HG02943 (cell line): ENCODE results near the gene ZNF638.

Source experiments
- ATAC-seq: cut with Tn5 transposase; IDR thresholded peaks from one replicate; pipeline ENCODE4 v1.9.1; 2021; ENCODE audit warnings: mild to moderate bottlenecking, low read depth, moderate library complexity; ENCODE audit not compliant: unreplicated experiment

The ZNF638 gene

DNA sequence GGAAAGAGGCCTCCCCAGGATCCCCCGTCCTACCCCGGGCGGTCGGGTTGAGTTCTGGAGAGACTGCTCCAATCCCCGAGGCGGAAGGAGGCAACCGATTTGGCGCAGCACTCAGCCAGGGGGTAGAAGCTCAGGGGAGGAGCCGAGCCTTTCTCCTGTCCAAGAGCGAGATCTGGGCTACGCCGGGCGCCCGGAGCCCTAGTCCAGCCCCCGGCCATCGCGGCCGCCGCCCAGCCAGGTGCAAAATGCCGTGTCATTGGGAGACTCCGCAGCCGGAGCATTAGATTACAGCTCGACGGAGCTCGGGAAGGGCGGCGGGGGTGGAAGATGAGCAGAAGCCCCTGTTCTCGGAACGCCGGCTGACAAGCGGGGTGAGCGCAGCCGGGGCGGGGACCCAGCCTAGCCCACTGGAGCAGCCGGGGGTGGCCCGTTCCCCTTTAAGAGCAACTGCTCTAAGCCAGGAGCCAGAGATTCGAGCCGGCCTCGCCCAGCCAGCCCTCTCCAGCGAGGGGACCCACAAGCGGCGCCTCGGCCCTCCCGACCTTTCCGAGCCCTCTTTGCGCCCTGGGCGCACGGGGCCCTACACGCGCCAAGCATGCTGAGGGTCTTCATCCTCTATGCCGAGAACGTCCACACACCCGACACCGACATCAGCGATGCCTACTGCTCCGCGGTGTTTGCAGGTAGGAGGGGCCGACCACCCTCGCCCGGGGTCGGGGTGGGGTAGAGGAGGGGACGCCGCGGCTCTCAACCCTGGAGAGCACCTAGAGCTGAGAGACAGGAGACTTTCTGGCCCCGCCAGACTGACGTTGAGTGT, 122.0 kb downstream of the ZNF638 start, which contains the start of gene DYSF:
Gene DYSF (plus strand): TSS at position 158 of the 817 bp plus-strand sequence.
- no peak for ATAC-seq

DNA sequence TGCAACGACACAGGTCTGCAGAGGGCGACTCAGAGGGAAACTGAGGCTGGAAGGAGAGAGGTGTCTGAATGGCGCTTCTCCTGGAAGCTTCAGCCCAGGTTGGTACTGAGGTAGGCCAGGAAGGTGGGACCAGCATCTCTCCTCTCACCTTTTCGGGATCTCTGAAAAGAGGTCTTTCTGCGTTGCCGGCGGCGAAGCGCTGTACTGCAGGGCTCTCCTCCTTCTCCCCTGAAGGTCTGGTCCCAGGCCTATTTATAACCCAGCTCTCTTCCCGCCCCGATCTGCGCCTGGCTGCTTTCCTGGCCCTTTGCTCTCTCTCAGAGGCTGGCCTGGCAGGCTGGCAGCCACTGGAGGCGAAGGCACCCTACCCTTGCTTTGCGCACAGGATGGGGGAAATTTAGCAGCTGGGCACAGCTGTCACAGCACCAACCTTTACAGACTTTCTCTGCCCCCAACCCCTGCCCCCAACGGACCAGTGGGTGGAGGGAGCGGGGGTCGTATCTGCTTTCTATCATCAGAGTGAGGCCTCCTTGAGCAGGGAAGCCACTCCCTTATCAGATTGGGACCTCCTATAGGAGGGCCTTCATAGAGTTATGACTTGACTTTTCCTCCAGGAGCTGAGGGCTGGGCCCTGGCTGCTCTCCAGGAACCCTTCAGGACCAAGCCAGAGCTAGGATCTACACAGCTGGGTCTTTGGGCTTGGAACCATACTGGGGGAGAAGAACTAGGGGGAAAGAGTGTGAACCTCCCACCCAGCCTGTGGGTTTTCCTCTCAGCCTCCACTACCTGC, 122.8 kb downstream of the ZNF638 start:
- ATAC-seq, result no peak

DNA sequence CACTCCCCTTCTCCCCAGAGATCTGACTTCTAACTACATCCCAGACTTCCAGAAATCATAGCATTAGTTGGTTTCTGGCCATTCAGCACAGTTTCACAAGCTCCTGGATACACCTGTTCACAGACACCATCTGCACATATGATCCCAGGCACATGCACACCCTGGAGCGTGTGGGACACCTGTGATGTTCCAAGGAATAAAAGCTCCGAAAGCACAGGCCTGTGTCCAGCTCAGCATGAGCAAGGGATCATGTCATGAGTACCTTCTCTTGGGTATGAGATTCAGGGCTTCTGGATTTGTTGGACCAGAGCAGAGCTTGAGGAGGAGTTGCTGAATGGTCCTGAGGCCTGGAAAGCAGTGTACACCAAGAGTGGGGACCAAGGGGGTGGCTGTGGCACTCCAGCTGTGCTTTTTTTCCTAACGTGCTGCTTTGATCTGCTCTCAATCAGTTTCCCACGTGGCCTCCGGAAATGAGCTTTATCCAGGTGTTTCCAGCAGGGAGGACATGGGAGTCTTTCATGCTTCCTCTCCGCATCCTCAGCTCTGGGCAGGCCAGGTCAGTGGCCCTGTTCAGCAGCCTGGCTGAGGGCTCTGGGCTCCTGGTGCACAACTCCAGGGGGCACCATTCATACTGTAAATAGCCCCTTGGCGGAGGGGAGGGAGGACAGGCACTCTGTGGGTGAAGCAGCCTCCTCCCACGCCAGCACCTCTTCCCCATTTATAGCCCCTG, 123.6 kb downstream of the ZNF638 start:
- no peak for ATAC-seq

DNA sequence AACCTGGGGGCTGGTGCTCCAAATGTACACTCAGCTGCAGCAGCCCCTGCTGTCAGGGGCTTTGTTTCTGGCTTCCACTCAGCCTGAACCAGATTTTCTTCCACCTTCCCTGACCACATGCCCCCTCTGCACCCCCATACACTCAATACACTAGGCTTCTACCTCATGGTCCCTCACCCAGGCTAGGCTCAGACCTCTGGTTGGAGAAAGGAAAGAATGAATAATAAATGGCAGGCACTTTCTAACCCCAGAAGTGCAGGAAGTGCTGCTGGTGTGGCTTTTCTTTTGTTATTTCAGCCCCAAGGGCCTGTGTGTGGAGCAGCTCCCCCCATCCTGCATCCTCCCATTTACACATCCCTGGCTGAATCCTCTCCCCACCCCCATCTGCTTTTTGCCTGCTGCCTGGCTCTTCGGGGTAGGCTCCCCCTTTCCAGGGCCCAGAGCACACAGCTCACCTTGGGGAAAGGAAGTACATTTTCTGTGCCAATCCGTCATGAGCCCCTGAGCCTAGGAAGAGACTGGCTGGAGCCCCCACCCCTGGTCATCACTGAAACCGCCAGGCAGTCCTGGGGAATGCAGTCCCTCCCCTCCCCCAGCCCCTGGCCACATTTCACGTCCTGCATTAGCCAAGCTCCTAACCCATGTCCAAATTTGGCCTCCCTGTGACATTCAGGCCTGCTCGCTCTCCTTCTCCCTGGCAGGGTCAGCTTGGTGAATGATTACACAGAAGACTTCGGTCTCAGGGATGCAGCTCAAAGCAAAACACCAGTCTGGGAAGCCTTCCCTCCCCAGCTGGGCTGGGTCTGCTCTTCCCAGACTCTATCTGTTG, 124.4 kb downstream of the ZNF638 start:
- ATAC-seq, result no peak

DNA sequence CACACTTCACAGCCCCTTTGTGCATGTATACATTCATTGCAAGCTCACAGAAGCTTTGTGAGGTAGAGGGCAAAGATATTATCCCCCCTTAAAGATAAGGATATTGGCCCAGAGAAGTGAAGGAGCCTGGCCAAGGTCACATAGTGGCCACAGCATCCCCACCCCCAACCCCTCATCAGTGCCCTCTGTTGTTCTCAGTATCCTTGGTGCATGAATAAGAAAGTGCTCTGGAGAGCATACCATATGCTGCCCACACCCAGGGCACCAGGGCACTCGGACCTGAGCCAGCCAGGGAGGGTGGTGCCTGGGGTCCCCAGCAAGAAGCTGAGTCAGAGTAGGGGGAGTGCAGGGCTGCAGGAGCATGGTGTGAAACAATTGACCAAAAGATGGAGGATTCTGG, 125.0 kb downstream of the ZNF638 start:
- ATAC-seq, result no peak

DNA sequence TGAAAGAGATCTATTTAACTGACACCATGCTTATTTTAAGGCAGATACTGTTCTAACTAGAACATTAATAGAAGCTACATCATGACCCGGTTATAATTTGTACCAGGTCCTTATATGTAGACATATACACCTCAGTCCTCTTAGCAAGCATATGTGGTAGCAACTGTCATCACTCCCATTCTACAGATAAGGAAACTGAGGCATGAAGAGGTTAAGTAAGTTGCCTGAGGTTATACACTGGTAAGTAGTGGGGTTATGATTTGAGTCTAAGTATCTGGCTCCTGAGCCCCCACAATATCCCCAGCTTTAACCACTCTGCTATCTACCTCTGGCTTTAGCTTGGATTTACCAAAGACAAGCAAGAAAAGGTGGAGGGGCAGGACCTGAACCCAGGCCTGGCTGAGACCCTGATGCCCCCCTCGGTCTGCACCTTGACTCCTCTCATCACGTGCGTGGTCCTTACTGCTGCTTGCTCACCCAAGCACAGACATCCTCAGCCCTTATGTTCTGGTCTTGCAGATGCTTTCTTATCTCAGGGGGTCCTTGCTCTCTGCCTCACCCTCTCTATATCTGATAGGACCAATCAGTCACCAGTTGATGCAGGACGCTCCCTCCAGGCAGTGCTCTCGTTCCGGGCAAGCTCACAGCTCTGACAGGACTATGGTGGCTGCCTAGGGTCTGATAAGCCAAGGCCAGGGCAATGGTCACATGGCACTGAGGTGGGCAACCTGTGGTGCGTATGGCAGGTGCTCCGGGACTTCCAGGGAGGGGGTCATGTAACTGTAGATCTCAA, 125.7 kb downstream of the ZNF638 start:
- no peak for ATAC-seq

DNA sequence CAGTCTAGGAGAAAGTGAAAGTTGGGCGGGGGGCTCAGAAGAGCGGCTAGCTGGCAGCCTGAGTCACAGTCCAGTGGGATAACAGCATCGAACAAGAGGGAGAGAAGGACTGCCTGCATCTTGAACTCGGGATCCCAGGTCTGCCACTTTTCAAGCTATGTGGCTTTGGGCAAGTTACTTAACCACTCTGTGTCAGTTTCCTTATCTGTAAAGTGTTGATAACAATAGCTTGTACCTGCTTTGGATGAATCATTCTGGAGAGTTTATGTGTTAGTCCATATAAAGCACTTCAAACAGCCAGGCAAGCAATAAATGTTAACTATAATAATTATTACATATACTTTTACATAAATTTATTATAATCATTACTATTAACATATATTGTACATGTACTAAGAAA, 126.3 kb downstream of the ZNF638 start:
- ATAC-seq, result no peak

DNA sequence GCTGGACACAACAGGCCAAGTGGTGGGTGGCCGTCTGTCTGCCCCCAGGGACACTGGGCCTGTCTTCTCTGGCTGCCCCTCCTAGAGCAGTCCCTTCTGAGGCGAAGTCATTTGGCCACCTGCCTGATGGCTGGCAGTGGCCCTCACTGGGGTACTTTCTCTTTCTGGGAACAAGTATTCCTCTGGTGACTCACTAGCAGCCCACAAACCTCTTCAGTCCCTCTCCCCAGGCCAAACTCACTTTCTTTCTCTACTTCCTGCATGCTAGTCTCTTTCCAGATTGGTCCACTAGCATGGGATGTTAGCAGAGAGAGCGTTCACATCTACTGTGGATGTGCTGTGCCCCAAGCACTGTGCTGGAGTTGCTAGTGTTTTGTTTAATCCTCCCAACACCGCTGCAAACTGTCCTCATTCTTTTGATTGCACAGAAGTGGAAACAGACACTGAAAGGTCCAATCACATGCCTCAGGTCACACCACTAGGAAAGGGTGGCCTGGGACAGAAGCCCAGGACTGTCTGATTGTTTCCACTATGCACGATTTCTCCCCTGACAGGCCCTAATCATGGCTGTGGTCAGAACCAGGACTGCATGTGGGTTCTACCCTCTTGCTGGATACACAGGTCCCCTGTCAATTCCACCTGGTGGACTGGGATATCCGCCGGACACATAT, 127.0 kb downstream of the ZNF638 start:
- no peak for ATAC-seq

DNA sequence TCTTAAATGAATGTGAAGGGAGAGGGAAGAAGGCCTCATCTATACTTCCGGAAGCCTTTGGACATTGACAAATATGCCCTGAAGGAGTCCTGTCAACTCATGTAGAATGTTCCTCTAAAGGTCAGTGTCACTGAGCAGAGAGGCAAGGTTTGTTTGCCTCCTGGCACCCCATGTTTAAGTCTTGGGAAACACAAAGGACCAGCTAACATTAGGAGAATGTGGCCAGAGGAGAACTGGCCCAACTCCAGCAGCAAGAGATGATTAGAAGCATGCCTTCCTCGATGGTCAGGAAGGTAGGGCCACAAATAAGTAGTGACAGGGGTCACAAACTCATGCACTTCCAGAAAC, 127.5 kb downstream of the ZNF638 start:
- no peak for ATAC-seq

DNA sequence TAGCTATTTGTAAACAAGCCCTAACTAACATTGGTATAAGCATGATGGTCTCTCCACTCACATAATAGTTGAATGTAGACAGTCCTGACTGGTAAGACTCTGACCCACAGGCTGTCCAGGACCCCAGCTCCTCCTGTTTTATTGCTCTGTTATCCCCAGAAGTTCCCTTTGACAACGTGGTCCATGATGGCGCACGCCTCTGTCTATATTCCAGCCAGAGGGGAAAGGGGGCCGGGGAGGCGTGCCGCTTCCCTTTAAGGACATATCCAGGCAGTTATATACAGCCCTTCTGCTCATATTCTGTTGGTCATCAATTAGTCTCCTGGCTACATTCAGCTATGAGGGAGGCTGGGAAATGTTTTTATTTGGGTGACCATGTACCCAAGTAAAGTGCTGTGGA, 128.5 kb downstream of the ZNF638 start:
- no peak for ATAC-seq

DNA sequence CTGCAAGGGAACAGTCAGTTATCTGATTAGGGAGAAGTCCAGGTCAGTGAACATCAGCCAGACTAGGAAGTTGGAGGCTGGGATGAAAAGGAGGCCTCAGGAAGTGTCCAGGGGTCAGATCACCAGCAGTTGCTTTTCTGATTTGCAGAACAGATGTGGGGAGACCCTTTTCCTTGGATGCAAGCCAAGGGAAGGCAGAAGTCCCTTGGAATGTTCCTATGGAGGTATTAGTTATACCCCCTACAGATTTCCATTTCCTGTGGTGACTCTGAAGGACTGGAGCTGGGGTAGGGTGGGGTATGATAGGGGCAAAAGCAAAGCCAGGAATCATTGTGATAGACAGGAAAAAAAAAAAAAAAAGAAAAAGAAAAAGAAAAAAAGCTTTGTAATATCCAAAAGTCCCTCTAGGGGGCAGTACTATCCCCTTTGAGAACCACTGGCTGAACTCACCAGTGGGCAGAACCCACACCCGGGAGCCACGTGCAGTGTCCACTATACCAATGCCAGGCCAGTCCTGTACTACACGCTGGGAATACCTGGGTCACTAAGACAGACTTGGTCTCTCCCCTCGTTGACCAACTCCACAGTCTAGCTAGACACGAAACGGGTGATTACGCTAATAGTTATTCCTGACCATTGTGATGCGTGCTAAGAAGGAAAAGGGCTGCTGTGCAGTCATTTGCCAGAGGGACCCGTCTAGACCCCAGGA, 129.2 kb downstream of the ZNF638 start:
- ATAC-seq, result no peak

DNA sequence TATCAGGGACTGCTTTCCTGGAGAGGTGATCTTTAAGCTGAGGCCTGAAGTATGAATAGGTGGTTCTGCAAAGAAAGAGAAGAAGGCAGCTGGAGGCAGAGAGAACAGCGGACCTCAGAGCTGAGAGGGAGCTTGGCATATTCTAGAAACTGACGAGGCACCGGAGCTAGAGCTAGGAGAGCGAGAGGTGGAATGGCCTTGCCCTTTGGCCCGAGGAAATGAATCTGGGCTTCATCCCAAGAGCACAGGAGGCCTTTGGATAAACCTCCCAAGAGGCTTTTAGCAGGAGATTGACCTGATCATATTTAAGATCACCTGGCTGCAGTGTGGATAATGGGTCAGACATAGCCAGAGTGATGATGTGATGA, 129.7 kb downstream of the ZNF638 start:
- no peak for ATAC-seq

DNA sequence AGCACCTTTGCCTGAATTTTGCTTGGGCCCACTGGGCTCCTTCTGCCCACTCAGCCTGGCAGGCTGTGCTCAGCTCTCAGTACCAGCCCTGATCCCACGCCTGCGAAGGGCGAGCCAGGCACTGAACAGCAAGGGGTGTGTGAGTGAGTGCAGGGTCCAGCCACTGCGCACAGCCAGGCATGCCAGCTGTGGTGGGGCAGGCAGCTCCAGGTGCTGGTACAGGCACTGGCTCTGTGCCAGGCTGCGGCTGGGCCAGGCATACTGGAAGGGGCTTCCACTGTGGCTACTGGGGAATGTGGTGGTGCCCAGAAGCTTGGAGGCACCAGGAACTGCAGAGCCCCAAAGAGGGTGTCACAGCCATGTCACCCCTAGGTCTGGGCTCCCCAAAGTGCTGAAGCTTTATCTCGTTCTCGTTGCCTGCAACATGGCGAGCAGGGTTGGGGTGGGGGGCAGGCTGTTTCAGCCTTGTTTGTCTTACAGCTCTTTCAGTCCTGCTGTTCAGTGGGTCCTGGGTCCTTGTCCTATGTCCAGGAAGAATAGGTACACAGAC, 130.5 kb downstream of the ZNF638 start:
- no peak for ATAC-seq

DNA sequence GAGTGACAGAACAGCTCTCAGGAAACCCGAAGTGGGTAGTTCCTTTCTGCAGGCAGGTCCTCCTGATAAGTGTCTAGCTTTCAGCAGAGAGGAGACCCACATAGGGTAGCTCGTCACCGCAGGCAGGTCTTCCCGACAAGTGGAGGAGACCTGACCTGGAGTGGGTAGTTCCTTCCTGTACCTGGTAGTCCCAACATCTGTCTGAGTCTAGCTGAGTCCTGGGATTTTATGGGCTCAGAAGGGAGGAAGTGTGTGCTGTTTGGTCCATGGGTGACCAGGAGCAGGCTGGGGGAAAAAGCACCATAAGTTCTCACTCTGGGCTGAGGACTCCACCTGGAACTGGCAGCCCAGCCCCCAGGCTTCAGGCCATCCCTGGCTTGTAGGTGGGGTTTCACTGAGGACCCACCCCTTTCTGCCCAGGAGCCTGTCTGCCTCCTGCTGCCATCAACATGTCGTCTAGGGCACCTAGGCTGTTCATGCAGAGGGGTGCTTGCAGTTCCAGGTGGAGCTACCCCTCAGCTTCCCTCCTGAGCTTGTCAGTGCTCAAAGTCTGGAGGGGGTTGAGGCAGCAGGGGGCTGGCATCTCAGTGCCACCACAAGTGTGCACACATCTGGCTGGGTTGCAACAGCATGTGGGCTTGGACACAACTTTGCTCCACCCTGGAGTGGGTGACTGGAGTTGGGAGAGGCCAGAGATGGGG, 131.2 kb downstream of the ZNF638 start:
- no peak for ATAC-seq

DNA sequence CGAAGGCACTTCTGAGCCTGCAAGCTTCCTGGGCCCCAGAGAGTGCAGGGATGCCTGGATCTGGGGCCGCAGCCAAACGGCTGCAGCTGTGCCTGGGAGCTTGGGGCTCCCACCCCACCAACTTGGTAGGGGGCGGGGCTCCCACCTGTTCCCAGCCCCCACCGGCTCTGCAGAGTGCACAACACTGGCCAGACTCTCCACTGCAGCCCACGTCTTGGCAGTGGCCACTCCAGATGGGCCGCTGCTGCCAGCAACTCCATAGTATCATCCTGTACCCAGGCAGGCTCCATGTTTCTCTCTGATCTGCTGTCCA, 131.7 kb downstream of the ZNF638 start:
- ATAC-seq, result no peak

DNA sequence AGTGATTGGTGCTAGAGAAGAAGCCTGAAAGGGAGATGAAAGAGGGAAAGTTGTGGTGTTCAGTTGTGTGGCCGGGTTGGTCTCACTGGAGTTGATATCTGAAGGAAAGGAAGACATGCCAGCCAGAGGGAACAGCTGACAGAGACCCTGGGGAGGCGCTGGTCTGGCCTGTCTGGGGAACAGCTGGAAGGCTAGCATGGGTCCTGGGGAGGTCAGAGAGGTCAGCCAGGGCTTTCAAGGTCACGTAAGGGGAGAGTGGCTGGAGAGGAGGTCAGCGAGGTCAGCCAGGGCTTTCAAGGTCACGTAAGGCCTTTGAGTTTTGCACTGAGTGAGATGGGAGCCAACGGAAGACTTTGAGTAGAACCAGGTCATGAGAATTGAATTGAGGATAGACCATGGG, 132.8 kb downstream of the ZNF638 start:
- no peak for ATAC-seq

DNA sequence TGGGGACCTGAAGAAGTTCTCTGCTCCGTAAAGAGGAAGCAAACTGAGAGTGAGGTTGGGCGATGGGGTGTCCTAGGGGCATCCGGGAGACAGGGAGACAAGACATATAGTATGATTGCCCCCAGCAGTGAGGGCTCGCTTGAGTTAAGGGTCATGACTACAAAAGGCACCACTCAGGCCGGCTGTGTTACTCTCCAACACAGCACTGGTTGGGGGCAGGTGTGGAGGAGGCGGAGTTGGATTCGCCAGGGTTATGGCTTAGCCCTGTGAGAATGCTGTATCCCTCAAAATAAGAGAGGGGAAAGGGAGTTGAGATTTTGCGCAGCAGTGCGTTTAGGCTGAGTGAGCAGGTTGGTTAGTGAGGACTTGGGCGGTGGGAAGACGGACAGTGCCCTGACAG, 133.8 kb downstream of the ZNF638 start:
- no peak for ATAC-seq

DNA sequence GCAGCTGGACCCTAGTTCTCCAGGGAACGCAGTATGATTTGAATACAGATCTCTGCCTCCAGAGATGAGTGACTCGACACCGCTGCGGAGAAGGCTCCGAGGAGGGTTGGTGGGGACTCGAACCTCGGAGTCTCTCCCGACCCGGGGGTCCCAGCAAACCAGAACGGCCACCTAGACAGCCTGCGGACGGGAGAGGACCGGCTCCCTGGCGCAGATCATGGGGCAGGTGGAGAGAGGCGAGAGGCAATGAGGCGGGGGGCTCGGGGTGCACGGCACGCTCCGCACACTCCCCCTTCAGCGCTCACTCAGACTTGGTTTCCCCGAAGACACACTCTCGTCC, 134.3 kb downstream of the ZNF638 start:
- no peak for ATAC-seq
